Activated CD4-positive, alpha-beta T cell treated with anti-CD3 and anti-CD28 coated beads, Interleukin-2, amount 10 ng/mL, durations not matched to agents 7 days and 5 days (primary cell): ENCODE results near the gene PTPN13. TPM values are rescaled to one million over a fixed set of nuclear protein-coding genes. Genes with fewer than 3 reads are reported as not detected.

Source experiments
- CTCF ChIA-PET: fragments of 350-600 bp; sonication (Branson Sonifier 250); formaldehyde crosslinking; loops from one replicate; lab custom pipeline; 2021; ENCODE audit warnings: antibody characterized with exemption; lab: Charles Lee
- POLR2A ChIA-PET: fragments of 350-600 bp; sonication (Branson Sonifier 250); formaldehyde crosslinking; loops from one replicate; lab custom pipeline; 2021; ENCODE audit warnings: antibody characterized with exemption; lab: Charles Lee
- DNase-seq: peaks from one replicate; pipeline ENCODE4 v3.0.0-alpha.2; 2020
- H3K27ac Mint-ChIP-seq: one replicate; pipeline ENCODE4 v1.8.0; 2021; ENCODE audit warnings: mild to moderate bottlenecking, moderate library complexity, mixed read lengths
- H3K27me3 Mint-ChIP-seq: one replicate; pipeline ENCODE4 v1.8.0; 2021; ENCODE audit warnings: mixed read lengths
- H3K36me3 Mint-ChIP-seq: one replicate; pipeline ENCODE4 v1.8.0; 2021; ENCODE audit warnings: low read depth, mixed read lengths
- H3K4me1 Mint-ChIP-seq: one replicate; pipeline ENCODE4 v1.8.0; 2021; ENCODE audit warnings: mixed read lengths
- H3K4me3 Mint-ChIP-seq: one replicate; pipeline ENCODE4 v1.8.0; 2021; ENCODE audit warnings: mild to moderate bottlenecking, moderate library complexity, mixed read lengths
- H3K9me3 Mint-ChIP-seq: one replicate; pipeline ENCODE4 v1.8.0; 2021; ENCODE audit warnings: mixed read lengths
- total RNA-seq, 2 experiments: library from RNA; stranded (reverse); gene quantifications; one replicate each; pipeline ENCODE4 v1.2.3, GENCODE V29; 2021

The PTPN13 gene
- total RNA-seq, 2 experiments from 2014 or later: 2.0 to 2.6 TPM

DNA sequence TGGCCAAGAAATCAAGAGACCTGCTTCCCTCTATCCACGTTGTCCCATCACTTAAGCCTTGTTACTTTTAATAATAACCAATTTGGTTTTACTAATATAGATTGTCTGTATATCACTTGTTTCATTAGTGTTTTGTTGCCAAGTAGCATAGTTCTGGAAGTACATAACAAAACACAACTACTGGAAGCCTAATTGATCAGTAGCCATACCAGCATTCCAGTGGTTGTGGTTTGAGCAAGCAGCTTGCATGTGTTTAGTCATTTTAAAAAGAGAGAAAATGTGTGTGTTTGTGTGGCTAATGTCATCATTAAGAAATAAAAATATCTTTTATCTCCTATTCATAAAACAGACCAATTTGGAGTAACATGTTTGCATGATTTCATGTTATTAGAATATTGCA is 70.8 kb downstream of the PTPN13 start:
- H3K4me1 Mint-ChIP-seq: no peaks in the 10 kb centered on the region
- H3K9me3 Mint-ChIP-seq: no peaks in the 10 kb centered on the region
- no peaks in the 10 kb centered on the region for H3K36me3 Mint-ChIP-seq
- H3K4me3 Mint-ChIP-seq: no peak overlapping the region
- no peak for DNase-seq
- POLR2A ChIA-PET: no interaction called here
- H3K27me3 Mint-ChIP-seq: peaks cover 4% of the 10 kb centered on the region
- no peak overlapping the region for H3K27ac Mint-ChIP-seq
- CTCF ChIA-PET: no interaction called here

DNA sequence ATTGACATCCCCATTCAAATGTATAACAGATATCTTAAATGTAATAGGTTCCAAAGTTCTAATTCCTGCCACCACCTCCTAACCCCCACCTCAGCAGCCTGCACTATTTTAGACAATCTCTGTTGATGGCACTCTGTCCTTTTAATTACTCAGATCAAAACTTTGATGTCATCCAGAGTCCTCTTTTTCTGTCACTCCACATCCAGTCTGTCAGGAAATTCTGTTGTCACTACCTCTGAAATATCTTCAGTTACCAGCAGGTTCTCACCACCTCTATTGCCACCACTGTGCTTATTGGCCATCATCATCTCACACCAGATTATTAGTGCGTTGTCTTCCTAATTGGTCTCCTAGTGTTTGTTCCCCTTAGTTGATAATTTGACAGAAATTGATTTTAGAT is 76.2 kb downstream of the PTPN13 start:
- H3K27ac Mint-ChIP-seq: no peak overlapping the region
- POLR2A ChIA-PET: no interaction called here
- CTCF ChIA-PET: no interaction called here

DNA sequence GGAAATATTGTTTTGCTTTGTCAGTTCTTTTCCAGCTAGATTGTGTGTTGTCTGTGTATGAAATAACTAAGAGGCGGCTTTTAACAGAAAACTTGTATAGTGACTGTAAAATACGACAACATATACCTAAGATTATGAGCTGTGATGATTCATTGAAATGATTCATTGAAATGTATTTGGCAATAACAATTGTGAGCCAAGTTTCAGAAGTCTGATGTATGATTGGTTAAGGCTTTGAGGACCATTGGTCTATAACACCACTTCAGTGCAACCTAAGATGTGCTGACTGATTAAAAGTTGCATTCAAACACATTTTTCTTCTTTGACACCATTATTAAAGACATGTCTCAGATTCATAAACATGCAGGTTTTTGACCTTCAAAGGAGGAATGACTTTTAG is 76.6 kb downstream of the PTPN13 start:
- POLR2A ChIA-PET: no interaction called here
- H3K4me1 Mint-ChIP-seq: no peaks in the 10 kb centered on the region

More for the DNA sequence above, 76.2 kb downstream of the PTPN13 start:
- Mint-ChIP-seq H3K9me3 (no peaks in the 10 kb centered on the region), H3K36me3 (no peaks in the 10 kb centered on the region), H3K4me1 (no peaks in the 10 kb centered on the region), H3K4me3 (no peak overlapping the region), H3K27me3 (peaks cover 5% of the 10 kb centered on the region)
- DNase-seq: no peak

DNA sequence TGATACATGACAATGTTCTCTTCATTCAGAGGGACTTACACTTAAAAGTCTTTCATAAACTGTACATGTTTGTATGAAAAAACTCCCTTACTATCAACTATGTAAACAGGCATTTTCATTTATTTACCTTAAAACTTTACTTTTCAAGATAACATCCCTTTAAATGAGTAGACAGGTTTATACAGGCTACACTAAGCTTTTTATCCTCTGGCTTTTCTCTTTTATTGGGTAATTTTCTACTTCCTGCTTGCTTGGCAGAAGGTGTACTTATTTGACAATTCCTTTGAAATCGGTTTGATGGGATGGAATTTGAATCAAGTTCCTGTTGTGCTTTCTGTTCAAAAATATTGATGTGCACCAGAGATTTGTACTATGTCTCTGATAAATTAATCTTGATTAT is 81.4 kb downstream of the PTPN13 start:
- H3K27ac Mint-ChIP-seq: no peak overlapping the region
- no peak overlapping the region for H3K4me3 Mint-ChIP-seq
- DNase-seq: no peak
- ChIA-PET POLR2A (no interaction called here), CTCF (no interaction called here)
- no peaks in the 10 kb centered on the region for H3K9me3 Mint-ChIP-seq
- no peaks in the 10 kb centered on the region for H3K4me1 Mint-ChIP-seq
- no peaks in the 10 kb centered on the region for H3K36me3 Mint-ChIP-seq
- peaks cover 5% of the 10 kb centered on the region for H3K27me3 Mint-ChIP-seq

More for the DNA sequence above, 76.6 kb downstream of the PTPN13 start:
- Mint-ChIP-seq H3K27ac (no peak overlapping the region), H3K27me3 (peaks cover 5% of the 10 kb centered on the region), H3K9me3 (no peaks in the 10 kb centered on the region), H3K4me3 (no peak overlapping the region), H3K36me3 (no peaks in the 10 kb centered on the region)
- no peak for DNase-seq
- CTCF ChIA-PET: no interaction called here

DNA sequence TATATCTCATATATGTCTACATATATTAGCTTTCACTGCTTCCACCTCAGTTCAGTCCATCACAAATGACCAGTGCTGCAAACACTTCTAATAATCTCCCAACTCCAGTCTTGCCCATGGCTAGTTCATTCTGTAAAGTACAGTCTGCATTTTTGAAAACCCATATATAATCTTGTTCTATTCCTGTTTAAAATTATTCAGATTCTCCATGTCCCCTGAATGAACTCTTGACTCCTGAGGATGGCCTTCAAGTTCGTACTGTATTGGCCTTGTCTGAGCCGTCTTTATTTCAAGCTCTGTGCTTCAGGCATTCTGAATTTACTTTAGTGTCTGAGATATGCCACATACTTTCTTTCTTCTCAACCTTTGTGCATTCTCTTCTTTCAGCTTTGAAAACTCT is 84.7 kb downstream of the PTPN13 start:
- no peak for DNase-seq
- H3K4me3 Mint-ChIP-seq: no peak overlapping the region
- POLR2A ChIA-PET: no interaction called here
- no peaks in the 10 kb centered on the region for H3K36me3 Mint-ChIP-seq
- no peaks in the 10 kb centered on the region for H3K27me3 Mint-ChIP-seq
- H3K27ac Mint-ChIP-seq: no peak overlapping the region
- no peaks in the 10 kb centered on the region for H3K4me1 Mint-ChIP-seq
- CTCF ChIA-PET: no interaction called here
- no peaks in the 10 kb centered on the region for H3K9me3 Mint-ChIP-seq

DNA sequence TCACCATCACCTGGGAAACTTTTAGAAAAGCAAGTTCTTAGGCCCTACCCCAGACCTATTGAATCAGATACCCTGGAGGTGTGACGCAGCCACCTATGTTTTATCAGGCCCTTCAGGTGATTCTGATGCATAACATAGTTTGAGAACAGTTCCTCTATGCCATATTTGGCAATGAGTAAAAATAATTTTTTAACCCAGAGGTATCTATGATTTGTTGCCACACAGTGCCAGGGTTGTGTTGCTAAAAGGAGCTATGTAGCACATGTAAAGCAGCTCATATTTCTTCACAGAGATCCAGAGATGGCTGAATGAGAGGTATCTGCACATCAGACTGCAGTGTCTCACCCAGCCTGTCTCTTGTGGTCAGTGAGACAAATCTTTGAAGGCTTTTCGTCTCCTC is 85.3 kb downstream of the PTPN13 start:
- no peaks in the 10 kb centered on the region for H3K4me1 Mint-ChIP-seq
- DNase-seq: no peak
- H3K36me3 Mint-ChIP-seq: no peaks in the 10 kb centered on the region
- no peaks in the 10 kb centered on the region for H3K27me3 Mint-ChIP-seq
- ChIA-PET POLR2A (no interaction called here), CTCF (no interaction called here)
- H3K4me3 Mint-ChIP-seq: no peak overlapping the region
- no peak overlapping the region for H3K27ac Mint-ChIP-seq
- no peaks in the 10 kb centered on the region for H3K9me3 Mint-ChIP-seq

DNA sequence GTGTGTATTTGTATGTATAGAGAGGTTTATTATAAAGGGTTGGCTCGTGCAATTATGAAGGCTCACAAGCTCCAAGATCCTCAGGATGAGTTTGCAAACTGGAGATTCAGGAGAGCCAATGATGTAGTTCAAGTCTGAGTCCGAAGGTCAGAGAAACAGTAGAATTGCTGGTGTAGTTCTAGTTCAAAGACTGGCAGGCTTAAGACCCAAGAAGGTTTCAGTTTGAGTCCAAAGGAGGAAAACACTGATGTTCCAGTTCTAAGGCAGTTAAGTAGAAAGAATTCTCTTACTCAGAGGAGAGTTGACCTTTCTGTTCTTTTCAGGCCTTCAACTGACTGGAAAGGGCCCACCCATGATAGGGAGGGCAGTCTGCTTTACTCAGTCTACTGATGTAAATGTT is 89.1 kb downstream of the PTPN13 start:
- no peaks in the 10 kb centered on the region for H3K4me1 Mint-ChIP-seq
- ChIA-PET CTCF (no interaction called here), POLR2A (no interaction called here)
- H3K36me3 Mint-ChIP-seq: no peaks in the 10 kb centered on the region
- H3K27ac Mint-ChIP-seq: no peak overlapping the region
- H3K4me3 Mint-ChIP-seq: no peak overlapping the region
- no peak for DNase-seq
- no peaks in the 10 kb centered on the region for H3K9me3 Mint-ChIP-seq
- peaks cover 4% of the 10 kb centered on the region for H3K27me3 Mint-ChIP-seq

DNA sequence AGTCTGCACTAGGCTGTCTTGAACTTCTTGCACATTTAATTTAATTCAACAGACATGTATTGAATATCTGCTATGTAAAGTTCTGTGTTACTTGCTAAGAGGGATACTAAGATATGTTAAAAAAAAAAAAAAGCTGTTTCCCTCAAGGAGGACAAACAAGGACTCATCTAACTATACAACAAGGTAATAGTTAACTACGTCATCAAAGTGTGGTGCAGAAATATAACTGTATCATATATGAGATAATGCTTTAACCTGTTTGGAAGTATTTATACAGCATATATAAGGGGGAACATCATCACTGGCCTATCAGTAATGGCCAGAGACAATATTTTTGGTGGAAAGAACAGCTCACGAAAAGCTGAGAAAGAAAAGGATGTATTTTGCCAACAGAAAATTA is 89.9 kb downstream of the PTPN13 start:
- ChIA-PET CTCF (no interaction called here), POLR2A (no interaction called here)
- Mint-ChIP-seq H3K27ac (no peak overlapping the region), H3K4me1 (no peaks in the 10 kb centered on the region), H3K36me3 (no peaks in the 10 kb centered on the region), H3K9me3 (no peaks in the 10 kb centered on the region), H3K27me3 (peaks cover 4% of the 10 kb centered on the region), H3K4me3 (no peak overlapping the region)
- DNase-seq: no peak

DNA sequence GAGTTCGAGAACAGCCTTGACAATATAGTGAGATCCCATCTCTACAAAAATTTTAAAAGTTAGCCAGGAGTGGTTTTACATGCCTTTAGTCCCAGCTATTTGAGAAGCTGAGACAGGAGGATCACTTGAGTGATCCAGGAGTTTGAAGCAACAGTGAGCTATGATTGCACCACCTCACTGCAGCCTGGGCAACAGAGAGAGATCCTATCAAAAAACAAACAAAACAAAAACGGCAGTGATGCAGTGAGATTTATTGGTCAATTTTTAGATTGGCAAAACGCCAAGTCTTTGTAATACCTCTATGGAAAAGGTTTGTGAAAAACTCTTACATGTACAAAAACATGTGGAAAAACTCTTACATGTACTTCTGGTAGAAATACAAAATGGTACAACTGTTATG is 91.3 kb downstream of the PTPN13 start:
- H3K4me3 Mint-ChIP-seq: no peak overlapping the region
- H3K27me3 Mint-ChIP-seq: peaks cover 4% of the 10 kb centered on the region
- no peak overlapping the region for H3K27ac Mint-ChIP-seq
- H3K36me3 Mint-ChIP-seq: no peaks in the 10 kb centered on the region
- ChIA-PET POLR2A (no interaction called here), CTCF (no interaction called here)
- no peaks in the 10 kb centered on the region for H3K9me3 Mint-ChIP-seq
- no peaks in the 10 kb centered on the region for H3K4me1 Mint-ChIP-seq
- DNase-seq: no peak

DNA sequence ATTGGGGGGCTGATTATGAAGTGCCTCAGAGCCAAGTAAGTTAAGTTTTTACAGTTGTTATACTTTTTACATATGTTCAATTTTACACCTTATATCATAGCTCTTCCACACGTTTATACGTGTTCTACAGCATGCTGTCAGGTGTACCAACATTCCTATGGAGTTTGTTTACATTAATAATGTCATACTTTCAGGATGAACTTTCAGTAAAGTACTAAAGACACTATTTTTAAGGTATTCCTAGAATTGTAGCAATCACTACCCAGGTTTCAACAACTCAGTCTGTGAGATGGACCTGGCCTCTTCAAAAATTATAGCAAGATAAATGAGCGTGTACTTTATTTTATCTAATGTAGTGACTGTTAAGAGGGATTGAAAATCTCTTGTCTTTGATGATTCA is 92.6 kb downstream of the PTPN13 start:
- Mint-ChIP-seq H3K27me3 (peaks cover 4% of the 10 kb centered on the region), H3K9me3 (no peaks in the 10 kb centered on the region), H3K4me1 (no peaks in the 10 kb centered on the region), H3K36me3 (no peaks in the 10 kb centered on the region), H3K27ac (no peak overlapping the region), H3K4me3 (no peak overlapping the region)
- CTCF ChIA-PET: no interaction called here
- POLR2A ChIA-PET: no interaction called here
- no peak for DNase-seq

DNA sequence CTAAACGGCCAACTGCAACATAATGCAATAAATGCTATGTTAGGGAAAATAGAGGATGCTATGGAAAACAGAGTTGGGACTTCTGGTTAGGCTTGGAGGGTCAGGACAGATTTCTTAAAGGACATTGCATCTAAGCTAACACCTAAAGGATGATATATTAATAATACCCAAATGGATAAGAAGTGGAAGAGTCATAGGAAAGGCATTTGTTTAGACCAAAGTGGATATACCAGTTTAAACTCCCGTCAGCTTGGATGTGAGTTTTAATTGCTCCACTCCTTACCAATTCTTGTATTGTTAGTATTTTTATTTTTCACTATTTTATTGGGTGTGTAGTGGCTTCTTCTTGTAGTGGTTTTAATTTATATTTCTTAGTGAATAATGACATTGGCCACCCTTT is 93.9 kb downstream of the PTPN13 start:
- ChIA-PET CTCF (no interaction called here), POLR2A (no interaction called here)
- Mint-ChIP-seq H3K4me1 (no peaks in the 10 kb centered on the region), H3K4me3 (no peak overlapping the region), H3K9me3 (no peaks in the 10 kb centered on the region), H3K36me3 (no peaks in the 10 kb centered on the region), H3K27me3 (peaks cover 4% of the 10 kb centered on the region), H3K27ac (no peak overlapping the region)
- DNase-seq: no peak

DNA sequence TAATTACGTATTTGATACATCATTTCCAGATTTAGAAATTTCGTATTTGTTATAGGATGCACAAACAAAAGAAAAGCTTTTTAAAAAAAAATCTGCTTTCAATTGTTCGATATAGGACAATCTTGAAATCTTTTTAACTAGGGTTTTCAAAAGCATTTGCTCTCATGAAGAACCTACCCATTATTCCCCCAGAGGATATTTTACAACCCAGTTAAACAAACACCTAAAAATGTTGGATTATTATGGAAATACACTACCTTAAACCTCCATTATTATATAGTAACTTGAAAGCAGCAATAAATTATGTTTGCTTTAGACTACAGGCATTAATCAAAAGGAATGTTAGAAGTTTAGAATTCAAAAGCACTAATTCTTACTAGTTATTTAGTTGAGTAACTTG is 110.5 kb downstream of the PTPN13 start:
- no peaks in the 10 kb centered on the region for H3K36me3 Mint-ChIP-seq
- no peak overlapping the region for H3K27ac Mint-ChIP-seq
- DNase-seq: no peak
- CTCF ChIA-PET: no interaction called here
- no peak overlapping the region for H3K4me3 Mint-ChIP-seq
- H3K4me1 Mint-ChIP-seq: no peaks in the 10 kb centered on the region
- no peaks in the 10 kb centered on the region for H3K27me3 Mint-ChIP-seq
- POLR2A ChIA-PET: no interaction called here
- no peaks in the 10 kb centered on the region for H3K9me3 Mint-ChIP-seq

DNA sequence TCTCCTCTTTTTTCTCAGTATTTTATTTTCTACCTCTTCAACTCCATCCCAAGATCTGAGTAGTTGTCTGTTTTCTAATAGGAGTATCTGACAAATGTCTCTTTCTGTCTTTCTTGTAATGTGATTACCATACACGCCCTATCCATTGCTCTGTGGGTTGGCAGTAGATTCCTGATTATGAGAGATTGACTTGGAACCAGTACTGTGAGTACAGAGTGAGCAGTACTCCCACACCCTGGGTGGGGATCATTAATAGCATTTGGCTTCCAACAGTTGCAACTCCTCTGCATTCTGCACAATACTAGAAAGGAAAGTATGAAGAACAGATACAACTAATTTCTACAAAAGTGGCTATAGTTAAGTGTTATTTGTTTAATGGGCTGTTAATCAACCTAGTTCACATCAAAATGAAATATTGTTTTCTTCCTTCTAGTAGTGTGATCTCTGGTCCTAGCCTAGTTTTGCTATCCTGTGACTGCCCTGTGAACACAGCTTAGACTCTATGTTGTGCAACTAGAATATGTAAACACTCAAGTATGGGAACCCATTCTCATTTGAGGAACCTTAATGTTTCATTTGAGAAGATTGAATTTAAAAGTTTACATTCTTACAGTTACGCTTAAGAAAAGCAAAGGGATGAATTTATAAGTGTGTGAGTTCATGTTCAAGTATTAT is 112.9 kb downstream of the PTPN13 start:
- no peaks in the 10 kb centered on the region for H3K4me1 Mint-ChIP-seq
- DNase-seq: no peak
- no peak overlapping the region for H3K27ac Mint-ChIP-seq
- POLR2A ChIA-PET: no interaction called here
- CTCF ChIA-PET: no interaction called here
- H3K36me3 Mint-ChIP-seq: no peaks in the 10 kb centered on the region
- no peaks in the 10 kb centered on the region for H3K9me3 Mint-ChIP-seq
- no peak overlapping the region for H3K4me3 Mint-ChIP-seq
- no peaks in the 10 kb centered on the region for H3K27me3 Mint-ChIP-seq

DNA sequence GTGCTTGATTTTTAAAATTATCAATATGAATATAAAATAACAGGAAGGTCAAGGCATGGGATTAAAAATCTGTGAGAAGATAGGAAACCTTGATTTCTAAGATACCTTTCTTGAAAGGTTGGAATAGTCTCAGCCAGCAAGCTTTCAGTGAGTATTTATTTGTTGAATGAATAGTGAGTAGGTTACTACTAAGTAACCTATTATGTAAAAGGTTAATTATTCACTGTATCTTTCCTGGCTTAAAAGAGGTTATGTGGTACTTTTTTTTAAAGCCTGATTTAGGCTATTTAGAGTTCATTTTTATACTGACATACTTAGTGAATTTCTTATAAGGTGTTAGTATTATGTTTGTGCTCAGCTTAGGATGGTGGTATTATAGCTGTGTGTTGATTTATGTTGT is 123.5 kb downstream of the PTPN13 start:
- Mint-ChIP-seq H3K4me1 (no peaks in the 10 kb centered on the region), H3K27ac (no peak overlapping the region)
- DNase-seq: no peak

More for the DNA sequence above, 123.5 kb downstream of the PTPN13 start:
- CTCF ChIA-PET: no interaction called here
- POLR2A ChIA-PET: no interaction called here
- Mint-ChIP-seq H3K36me3 (no peaks in the 10 kb centered on the region), H3K4me3 (no peak overlapping the region), H3K27me3 (peaks cover 8% of the 10 kb centered on the region), H3K9me3 (peaks cover 6% of the 10 kb centered on the region)
